Nephron (organoid): ENCODE results near the gene TMPRSS2.

Experiments
- H3K27ac Mint-ChIP-seq, 3 experiments: 2 replicates each; pipeline ENCODE4 v1.8.0; 2020; ENCODE audit warnings: mixed read lengths in 3 of 3, mild to moderate bottlenecking in 2 of 3, moderate library complexity in 1 of 3
- H3K27me3 Mint-ChIP-seq: 2 replicates; pipeline ENCODE4 v1.8.0; 2021; ENCODE audit warnings: low read depth, mild to moderate bottlenecking, moderate library complexity, mixed read lengths
- H3K36me3 Mint-ChIP-seq: 2 replicates; pipeline ENCODE4 v1.8.0; 2020; ENCODE audit warnings: low read depth, mixed read lengths
- H3K4me1 Mint-ChIP-seq: 2 replicates; pipeline ENCODE4 v1.8.0; 2020; ENCODE audit warnings: mixed read lengths
- H3K4me3 Mint-ChIP-seq, 3 experiments: 2 replicates each; pipeline ENCODE4 v1.8.0; 2020; ENCODE audit warnings: mild to moderate bottlenecking in 3 of 3, mixed read lengths in 3 of 3, moderate library complexity in 2 of 3
- H3K9me3 Mint-ChIP-seq: 2 replicates; pipeline ENCODE4 v1.8.0; 2020; ENCODE audit warnings: mixed read lengths
- TF ChIP-seq, protein P1 (sequence below), 3 experiments: fragments of 200-600 bp; sonication (generic); IDR thresholded peaks; one replicate each; pipeline ENCODE4 v1.5.0; 2021; ENCODE audit warnings: antibody characterized with exemption in 3 of 3; ENCODE audit not compliant: unreplicated experiment in 3 of 3

The TMPRSS2 gene

DNA sequence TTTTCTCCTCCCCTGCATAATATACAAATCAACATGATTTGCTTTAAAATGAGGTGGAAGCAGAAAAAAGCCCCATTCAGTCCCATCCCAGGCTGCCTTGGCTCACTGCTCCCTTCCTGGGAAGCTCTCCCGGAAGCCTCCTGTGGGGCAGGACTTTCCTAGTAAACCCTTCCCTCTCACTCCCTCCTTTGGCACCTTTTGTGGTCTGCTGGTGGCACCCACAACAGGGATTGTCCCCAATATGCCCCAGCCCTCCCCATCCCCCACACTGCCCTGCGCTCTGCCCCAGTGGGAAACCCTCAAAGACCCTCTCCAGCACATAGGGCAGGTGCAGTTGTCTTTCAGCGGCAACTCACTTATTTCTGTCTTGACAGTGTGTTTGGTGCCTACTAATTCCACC is 1.8 kb upstream of the TMPRSS2 start:
- peaks cover 78% of the 10 kb centered on the region for H3K27me3 Mint-ChIP-seq
- H3K9me3 Mint-ChIP-seq = peaks cover 2% of the 10 kb centered on the region
- H3K27ac Mint-ChIP-seq = no peak overlapping the region
- H3K4me3 Mint-ChIP-seq = peak overlapping the region; percentile 5 to 69 (median 24)
- TF ChIP-seq, protein P1, sequence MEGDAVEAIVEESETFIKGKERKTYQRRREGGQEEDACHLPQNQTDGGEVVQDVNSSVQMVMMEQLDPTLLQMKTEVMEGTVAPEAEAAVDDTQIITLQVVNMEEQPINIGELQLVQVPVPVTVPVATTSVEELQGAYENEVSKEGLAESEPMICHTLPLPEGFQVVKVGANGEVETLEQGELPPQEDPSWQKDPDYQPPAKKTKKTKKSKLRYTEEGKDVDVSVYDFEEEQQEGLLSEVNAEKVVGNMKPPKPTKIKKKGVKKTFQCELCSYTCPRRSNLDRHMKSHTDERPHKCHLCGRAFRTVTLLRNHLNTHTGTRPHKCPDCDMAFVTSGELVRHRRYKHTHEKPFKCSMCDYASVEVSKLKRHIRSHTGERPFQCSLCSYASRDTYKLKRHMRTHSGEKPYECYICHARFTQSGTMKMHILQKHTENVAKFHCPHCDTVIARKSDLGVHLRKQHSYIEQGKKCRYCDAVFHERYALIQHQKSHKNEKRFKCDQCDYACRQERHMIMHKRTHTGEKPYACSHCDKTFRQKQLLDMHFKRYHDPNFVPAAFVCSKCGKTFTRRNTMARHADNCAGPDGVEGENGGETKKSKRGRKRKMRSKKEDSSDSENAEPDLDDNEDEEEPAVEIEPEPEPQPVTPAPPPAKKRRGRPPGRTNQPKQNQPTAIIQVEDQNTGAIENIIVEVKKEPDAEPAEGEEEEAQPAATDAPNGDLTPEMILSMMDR (IDR thresholded peaks at IDR 0.05; ENCODE audit: unreplicated experiment in 3 of 3) = no peak
- H3K4me1 Mint-ChIP-seq = peaks cover 5% of the 10 kb centered on the region
- H3K36me3 Mint-ChIP-seq = no peaks in the 10 kb centered on the region

DNA sequence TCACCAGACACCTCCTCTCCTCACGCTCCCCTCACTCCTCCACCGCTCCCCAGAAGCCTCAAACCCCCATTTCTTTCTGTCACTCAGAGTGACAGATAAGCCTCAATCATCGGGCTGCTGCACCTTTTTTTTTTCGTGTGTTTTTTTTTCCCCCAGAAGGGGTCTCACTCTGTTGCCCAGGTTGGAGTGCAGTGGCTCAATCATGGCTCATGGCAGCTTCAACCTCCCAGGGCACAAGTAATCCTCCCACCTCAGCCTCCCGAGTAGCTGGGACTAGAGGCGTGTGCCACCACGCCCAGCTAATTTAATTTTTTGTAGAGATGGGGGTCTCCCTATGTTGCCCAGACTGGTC is 1.2 kb upstream of the TMPRSS2 start:
- H3K36me3 Mint-ChIP-seq = no peaks in the 10 kb centered on the region
- peak overlapping the region; percentile 29 to 69 (median 53) for H3K4me3 Mint-ChIP-seq
- H3K9me3 Mint-ChIP-seq = peaks cover 2% of the 10 kb centered on the region
- H3K27me3 Mint-ChIP-seq = peaks cover 83% of the 10 kb centered on the region
- H3K27ac Mint-ChIP-seq = peak overlapping the region in 1 of 3 experiments; percentile 58
- peaks cover 5% of the 10 kb centered on the region for H3K4me1 Mint-ChIP-seq
- TF ChIP-seq, protein P1 (IDR thresholded peaks at IDR 0.05; ENCODE audit: unreplicated experiment in 3 of 3) = no peak

DNA sequence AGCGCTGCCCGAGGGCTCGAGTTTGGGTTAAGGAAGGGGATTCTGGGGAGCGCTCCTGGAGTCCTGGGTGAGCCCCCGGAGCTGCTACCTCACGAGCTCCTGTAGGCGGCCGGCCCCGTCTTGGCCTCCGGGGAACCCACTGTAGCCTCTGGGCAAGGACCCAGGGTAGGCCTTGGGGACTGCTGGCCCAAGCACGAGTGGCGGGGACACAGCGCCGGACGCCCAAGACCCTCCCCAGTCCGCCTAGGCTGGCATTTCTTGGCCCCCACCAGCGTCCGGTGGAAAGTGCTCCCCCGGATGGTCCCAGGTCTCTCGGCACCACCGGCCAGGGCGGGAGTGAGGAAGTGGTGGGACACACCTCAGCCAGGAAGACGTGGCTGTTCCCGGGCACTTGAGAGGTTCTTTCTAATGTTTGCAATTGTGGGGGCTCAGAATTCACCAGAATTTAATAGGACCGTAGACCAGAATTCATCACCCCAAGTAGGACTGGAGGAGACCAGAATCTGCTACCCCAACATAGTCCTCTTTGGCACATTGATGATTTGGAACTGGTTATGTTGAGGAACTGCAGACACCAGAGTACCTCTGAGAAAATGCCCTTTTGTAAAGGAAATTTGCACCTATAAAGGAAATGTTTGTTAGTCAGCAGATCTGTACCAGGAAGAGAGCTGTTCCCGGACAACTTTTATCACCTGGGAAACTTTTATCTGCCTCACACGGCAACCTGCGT is 622 bp upstream of the TMPRSS2 start:
- peak overlapping the region in 1 of 3 experiments; percentile 58 for H3K27ac Mint-ChIP-seq
- TF ChIP-seq, protein P1 (IDR thresholded peaks at IDR 0.05; ENCODE audit: unreplicated experiment in 3 of 3) = no peak
- H3K27me3 Mint-ChIP-seq = peaks cover 83% of the 10 kb centered on the region
- H3K9me3 Mint-ChIP-seq = peaks cover 2% of the 10 kb centered on the region
- H3K36me3 Mint-ChIP-seq = no peaks in the 10 kb centered on the region
- H3K4me1 Mint-ChIP-seq = peaks cover 5% of the 10 kb centered on the region
- peak overlapping the region; percentile 29 to 69 (median 53) for H3K4me3 Mint-ChIP-seq

DNA sequence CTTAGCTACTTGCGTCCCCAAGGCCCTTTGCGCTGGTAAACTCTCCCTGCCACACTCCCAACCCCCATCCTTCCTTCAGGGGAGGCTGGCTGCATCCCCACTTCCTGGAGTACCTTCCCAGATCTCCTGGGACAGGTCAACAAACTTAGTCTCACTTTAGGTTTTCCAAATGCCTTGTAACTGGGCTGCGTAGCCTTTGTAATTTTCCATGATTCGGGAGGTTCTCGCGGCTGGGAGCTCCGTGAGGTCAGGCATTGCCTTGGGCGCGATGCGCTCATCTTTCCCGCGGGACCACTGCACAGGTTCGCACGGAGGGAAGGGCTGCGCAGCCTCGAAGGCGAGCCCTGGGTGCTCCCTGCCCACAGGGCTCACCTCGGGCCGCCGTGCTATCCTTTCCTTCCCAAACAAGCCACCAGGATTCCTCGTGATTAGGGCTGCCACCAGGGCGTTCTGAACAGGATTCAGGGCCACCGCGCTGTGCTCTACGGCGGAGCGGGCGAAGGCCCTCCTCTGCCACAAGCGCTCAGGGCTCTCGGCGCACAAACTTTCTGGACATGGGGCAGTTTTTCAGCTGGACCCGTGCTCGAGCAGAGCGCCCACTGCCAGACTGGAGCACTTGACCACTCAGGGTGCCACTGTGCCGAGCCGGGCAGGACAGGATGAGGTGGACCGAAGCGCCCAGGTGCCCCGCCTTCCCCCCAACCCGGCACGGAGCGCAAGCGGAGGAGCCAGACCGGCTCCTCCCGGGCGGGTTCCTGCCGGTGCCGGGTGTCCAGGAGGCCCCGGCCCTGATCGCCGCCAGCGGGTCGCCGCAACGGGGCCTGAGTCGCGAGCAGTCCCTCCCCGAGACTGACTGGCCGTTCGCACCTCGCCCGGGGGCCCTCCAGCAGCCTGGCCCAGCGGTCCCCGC is 1.1 kb downstream of the TMPRSS2 start:
- TF ChIP-seq, protein P1 (IDR thresholded peaks at IDR 0.05; ENCODE audit: unreplicated experiment in 3 of 3) = no peak
- Mint-ChIP-seq H3K27me3 (peaks cover 93% of the 10 kb centered on the region), H3K27ac (peak overlapping the region in 1 of 3 experiments; percentile 48), H3K36me3 (no peaks in the 10 kb centered on the region), H3K9me3 (peaks cover 2% of the 10 kb centered on the region), H3K4me3 (peak overlapping the region; percentile 71 to 78 (median 78)), H3K4me1 (peaks cover 4% of the 10 kb centered on the region)

- Mint-ChIP-seq H3K4me3 (peak overlapping the region in 2 of 3 experiments; percentile 78), H3K27me3 (peaks cover 90% of the 10 kb centered on the region), H3K9me3 (peaks cover 2% of the 10 kb centered on the region), H3K4me1 (no peaks in the 10 kb centered on the region), H3K36me3 (no peaks in the 10 kb centered on the region), H3K27ac (peak overlapping the region in 1 of 3 experiments; percentile 48)
- TF ChIP-seq, protein P1 (IDR thresholded peaks at IDR 0.05; ENCODE audit: unreplicated experiment in 3 of 3) = no peak
Observed at GRCh38 chr21:41506005-41506594, 1.9 kb downstream of the TMPRSS2 start.
